NOMO-1 treated with dmso at 0.1 percent for 144 hours (cell line): ENCODE measurements around the gene RPL19.

Experiments
- DNase-seq: peaks from one replicate; lab custom pipeline; 2025; ENCODE audit not compliant: unreplicated experiment; lab: John Stamatoyannopoulos, UW

Gene RPL19

GRCh38 chr17:39171933-39172332, 28.1 kb upstream of the RPL19 start:
- DNase-seq = no peak

DNA sequence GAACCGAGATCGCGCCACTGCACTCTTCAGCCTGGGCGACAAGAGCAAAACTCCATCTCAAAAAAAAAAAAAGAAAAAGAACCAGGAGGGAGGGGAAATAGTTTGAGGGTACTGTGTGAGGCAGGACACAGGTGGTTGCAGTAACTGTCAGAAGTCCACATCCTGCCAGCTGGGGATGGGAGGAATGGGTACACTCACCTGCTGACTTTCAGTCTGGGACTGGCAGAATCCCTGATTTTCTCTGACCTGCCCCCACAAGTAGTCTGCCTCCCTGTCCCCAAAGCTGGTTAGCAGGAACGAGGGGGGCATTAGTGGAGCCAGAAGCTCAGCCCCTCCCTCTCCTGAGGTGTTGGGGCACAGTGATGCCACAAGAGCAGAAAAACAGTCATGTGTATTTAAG, 27.0 kb upstream of the RPL19 start:
- DNase-seq = no peak

GRCh38 chr17:39173526-39174274, 26.4 kb upstream of the RPL19 start:
- no peak for DNase-seq

- DNase-seq = peak; percentile 71
Measured at GRCh38 chr17:39174920-39175694, 25.0 kb upstream of the RPL19 start.

GRCh38 chr17:39175695-39176093, 24.4 kb upstream of the RPL19 start:
- peak; percentile 92 for DNase-seq

GRCh38 chr17:39177256-39177655, 22.8 kb upstream of the RPL19 start:
- no peak for DNase-seq

GRCh38 chr17:39178536-39178935, 21.5 kb upstream of the RPL19 start:
- peak; percentile 72 for DNase-seq

- DNase-seq = no peak
Measured at GRCh38 chr17:39181303-39181702, 18.8 kb upstream of the RPL19 start.

- no peak for DNase-seq
Measured at GRCh38 chr17:39183045-39183444, 17.0 kb upstream of the RPL19 start.

DNA sequence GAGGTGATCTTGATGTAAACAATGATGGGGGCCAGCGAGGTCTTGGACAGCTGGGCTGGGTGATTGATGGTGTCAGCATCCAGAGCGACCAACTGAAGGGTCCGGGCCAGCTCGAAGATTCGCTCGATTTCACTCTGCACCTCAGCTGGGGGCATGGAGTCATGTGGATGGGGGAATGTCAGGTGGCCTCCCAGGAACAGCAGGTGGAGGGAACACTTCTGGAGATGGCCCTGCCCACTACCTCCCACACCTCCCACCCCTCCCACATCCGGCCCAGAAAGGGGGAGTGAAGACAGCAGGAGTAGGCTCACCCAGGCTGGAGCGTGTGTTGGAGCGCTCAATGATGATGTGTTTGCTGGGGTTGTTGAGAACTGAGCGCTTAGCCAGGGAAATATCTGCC, 16.4 kb upstream of the RPL19 start:
- no peak for DNase-seq

DNA sequence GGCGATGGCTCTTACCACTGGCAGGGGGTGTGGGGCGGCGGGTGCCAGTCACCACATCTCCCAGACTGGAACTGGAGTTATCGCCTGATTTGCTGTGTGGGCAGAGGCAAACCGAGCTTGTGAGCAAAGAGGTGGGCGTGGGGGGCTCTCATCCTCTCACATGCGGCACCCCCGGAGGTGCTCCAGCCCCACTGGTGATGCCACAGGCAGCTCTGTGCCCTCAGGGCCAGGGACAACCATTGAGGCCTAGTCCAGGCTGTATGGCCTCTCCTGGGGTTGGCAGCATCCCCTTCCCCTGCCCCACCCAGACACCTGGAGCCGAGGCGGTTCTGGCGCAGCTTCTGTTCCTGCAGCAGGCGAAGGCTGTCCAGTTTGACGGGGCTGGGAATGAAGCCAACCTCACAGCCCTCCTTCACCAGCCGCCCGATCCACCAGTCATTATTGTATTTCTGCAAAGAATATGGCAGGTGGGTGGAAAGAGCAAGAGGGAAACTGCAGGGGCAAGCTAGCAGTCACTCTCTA, 13.5 kb upstream of the RPL19 start:
- DNase-seq = no peak

DNA sequence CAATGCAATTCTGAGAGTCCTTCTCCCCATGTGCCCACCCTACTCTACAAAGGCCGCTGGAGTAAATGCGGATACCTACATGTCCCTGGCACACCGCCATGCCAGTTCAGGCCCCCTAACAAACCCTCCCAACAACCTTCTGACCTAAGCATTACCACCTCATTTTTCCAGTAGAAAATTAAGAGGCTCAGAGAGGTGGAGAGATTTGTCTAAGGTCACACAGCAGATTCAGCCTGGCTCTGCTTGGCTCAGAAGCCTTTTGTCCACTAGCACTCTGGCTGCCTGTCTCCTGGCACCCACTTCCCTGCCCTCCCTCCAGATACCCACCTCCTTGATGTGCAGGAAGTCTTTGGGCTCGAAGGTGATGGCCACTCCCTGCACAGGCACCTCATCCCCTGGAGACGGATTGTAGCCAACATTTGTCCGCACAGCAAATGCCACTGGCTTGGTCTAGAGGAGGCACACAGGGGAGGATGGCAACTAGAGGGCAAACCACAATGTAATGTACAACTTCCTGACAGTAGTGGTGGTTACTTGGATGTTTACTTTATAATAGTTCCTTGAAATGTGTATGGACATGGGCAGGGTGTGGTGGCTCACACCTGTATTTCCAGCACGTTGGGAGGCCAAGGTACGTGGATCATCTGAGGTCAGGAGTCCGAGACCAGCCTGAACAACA, 12.8 kb upstream of the RPL19 start:
- no peak for DNase-seq

- DNase-seq = no peak
Measured at GRCh38 chr17:39191750-39192510, 8.2 kb upstream of the RPL19 start.

- no peak for DNase-seq
Measured at GRCh38 chr17:39192901-39193300, 7.2 kb upstream of the RPL19 start.

DNA sequence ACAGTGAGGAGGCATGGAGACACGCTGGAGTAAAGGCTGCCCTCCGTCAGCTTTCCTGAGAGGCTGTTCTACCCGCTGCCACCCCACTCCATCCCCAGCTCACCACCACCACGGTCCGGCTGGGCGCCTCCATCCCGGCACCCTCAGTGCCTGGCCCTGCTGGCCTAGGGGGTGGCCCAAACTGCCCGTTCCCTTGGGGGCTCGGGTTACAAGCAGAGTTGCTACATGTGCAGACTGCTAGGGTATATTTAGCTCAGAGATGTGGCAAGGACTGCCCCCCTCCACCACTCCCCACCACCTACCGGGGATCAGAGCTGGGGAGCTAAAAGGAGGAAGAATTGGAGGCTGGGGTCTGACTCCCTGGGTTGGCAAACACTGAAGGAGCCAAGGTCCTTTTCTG, 6.7 kb upstream of the RPL19 start:
- no peak for DNase-seq

DNA sequence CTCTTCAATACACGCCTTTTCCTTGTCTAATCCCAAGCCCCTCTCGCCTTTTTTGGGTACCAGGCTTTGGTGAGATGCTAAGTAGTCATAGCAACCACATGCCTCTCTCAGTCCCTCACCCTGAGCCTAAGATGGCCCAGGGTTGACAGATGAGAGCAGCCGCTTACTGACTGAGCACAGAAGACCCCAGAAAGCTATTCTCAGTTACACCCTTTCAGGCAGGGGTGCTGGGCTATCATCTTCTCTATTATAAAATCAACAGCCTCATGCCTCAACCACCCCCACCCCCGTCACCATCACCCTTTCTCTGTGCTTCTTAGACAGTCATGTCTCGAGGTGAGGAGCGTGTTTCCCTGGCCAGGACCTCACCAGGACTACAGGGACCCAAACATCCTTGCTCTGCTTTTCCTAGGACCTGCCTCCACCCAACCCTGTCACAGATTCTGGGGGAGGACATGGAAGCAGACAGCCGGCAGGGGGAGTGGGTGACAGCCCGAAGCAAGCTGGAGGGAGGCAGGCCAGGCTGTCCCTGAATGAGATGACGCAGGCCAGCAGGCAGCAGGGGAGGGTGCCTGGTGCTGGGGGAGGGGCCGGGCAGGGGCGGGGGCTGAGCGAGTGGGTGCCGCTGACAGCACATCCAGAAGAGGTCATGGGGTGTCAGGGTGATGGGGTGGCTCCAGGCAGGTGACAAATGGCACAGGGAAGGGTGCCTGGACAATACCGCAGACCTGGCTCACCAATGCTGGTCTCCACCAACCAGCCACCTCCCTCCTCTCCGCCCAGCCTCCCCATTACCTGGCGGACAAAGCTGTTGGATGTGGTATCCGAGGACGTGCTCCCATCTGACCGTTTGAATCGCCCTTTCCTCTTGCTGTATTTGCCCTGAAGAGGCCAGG, 5.7 kb upstream of the RPL19 start:
- peak; percentile 51 for DNase-seq

DNA sequence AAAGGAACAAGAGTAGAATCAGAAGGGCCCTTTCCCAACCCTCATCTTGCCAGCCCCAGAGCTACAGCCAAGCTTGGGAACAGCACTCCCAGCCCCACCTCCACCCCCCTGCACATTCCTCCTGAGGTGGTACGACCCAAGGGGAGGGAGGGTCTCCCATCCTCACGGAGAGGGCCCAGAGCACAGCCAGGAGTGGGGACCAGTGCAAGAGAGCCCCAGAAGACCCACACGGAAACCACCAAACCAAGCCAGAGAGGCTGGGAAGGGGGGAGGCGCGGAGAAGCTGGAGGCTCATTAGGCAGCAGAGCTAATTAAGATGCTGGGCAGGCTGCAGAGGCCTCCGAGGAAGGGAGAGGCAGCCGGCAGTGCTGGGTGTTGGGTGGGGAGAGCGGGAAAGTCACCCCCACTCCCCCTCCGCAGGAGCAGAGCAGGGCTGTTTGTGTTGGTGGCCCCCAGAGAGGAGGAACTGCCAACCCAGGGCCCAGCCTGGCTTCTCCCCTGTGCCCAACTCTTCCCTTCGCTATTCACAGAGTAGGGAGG, 5.0 kb upstream of the RPL19 start:
- DNase-seq = no peak

- DNase-seq = no peak
Measured at GRCh38 chr17:39195568-39196160, 4.4 kb upstream of the RPL19 start.

DNA sequence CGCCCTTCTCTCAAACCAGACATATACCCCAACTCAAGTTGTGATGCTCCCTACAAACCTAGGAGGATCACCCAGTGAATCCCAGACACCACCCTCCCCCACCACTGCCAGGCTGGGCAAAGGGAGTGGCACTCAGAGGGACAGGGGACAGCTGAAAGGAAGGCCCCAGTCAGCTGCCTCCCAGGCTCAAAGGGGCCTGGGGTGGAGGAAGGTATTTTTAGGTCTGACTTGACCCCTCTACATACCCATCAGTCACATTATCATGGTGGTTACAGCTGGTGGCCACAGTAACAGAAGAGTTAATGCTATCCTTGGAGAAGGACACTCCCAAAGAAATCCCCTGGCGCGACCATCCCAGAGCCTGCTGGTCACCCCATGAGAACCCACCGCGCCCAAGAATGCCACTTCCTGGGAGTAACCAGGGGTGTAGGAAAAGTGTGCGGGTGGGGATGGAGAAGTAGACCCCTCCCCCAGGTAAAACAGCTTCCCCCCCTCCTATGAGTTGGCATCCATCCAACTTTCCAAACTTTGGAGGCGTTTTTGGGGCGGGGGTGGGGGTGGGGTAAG, 3.8 kb upstream of the RPL19 start:
- no peak for DNase-seq
